Activated CD4-positive, alpha-beta T cell treated with anti-CD3 and anti-CD28 coated beads, Interleukin-2, amount 50 U/mL, for 1 hour (primary cell): Measurements from ENCODE around the gene MGAT3.

Experiments used
- DNase-seq: peaks from one replicate; pipeline ENCODE4 v3.0.0-alpha.2; 2020

The MGAT3 gene

DNA sequence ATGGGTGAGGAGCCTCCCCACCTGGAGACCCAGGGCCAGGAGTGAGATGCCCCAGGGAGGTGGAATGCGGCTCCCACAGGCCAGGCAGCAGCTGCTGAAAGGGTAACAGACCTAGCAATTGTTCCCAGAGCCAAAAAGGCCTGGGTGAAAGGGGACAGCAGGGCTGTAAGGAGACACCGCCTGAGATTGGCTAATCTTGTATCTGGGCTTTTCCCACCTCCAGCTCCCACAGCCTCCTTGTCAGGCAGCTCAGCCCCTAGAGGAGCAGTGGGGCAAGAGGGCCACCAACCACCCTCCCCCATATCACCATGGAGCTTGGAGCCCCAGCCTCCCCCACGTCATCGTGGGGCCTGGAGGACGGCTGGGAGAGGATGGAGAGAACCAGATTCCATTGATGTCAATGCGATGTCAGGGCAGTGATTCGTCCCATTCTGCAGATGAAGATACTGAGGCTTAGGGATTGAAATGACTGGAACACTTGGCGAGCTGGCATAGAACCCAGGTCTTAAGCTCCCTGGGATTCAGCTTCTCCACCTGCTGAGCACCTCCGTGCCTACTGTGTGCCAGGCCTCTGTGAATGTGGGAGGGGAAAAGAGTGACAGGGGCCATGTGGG lies 2.9 kb upstream of the MGAT3 start:
- DNase-seq = no peak

DNA sequence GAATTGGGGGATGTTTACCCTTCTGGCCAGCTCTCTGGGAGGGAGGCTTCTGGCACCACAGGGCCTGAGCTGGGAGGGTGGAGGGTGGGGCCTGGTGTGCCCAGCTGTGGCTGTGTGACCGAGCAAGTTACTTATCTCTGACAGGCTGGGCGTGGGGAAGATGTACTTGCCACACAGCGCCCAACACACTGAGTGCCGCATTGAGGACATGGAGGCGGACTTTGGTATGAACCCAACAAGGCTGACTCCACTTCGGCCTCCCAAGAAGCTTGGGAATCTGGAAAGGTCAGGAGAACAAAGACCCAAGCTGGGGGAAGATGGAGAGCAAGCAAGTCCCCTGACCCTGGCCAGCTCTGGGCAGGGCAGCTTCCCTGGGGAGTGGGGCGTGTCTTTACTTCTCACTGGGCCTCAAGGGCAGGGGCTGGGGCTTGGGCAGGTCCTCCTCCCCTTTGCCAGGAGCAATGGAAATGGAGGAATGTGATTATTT lies 2.4 kb upstream of the MGAT3 start:
- DNase-seq = no peak

DNA sequence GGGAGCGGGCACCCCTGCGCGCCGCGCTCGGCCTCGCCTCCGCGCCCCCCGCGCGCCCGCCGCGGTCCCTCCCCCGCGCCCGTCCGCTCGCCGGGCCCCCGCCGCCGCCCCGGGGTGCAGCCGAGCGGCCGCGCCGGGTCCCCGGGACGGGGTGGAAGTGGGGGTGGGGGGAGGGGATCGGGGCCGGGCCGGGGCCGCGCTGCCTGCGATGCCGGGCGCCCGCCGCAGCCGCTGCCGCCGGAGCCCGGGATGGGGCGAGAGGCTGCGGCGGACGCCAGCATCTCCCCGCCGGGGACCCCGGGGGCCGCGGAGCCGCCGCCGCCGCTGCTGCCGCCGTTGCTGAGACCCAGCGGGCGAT lies 365 bp downstream of the MGAT3 start:
- DNase-seq = no peak

DNA sequence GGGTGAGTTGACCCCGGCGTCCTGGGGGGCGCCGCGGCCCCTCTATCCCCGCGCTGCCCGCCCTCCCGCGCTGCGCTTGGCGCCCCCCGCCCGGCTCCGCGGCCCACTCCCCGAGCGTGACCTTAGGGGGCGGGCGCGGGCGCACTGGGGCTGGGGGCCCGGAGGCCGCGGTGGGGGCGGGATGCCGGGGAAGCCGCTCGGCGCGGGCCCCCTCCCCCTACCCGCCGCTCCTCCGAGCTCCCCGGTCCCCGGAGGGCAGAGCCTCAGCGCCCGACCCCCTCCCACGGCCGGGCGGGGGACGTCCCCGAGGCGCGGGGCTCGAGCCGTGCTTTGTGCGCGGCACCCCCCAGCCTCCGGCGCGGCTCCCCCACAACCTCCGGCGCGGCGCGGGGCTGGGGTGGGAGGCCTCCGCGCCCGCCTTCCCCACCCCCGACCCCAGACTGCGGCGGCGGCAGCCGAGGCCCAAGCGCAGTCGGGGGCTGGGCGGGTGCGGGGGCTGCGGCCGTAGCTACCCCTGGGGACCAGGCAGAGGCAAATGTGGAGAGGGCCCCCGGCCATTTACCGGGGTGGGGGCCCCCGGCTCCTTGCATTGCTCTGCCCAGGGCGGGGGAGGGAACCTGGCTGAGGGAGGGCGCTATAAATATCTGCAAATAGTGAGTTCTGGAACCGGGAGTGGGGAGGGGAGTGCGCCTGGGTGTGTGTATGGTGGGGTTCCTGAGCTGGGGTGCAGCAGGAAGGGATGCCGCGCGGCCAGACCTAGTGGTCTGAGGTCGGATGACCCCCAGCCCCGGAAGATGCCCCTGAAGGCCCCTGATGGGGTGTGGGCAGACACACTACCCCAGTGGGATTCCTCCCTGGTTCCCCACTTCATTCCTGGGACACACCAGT lies 988 bp downstream of the MGAT3 start:
- DNase-seq = no peak

DNA sequence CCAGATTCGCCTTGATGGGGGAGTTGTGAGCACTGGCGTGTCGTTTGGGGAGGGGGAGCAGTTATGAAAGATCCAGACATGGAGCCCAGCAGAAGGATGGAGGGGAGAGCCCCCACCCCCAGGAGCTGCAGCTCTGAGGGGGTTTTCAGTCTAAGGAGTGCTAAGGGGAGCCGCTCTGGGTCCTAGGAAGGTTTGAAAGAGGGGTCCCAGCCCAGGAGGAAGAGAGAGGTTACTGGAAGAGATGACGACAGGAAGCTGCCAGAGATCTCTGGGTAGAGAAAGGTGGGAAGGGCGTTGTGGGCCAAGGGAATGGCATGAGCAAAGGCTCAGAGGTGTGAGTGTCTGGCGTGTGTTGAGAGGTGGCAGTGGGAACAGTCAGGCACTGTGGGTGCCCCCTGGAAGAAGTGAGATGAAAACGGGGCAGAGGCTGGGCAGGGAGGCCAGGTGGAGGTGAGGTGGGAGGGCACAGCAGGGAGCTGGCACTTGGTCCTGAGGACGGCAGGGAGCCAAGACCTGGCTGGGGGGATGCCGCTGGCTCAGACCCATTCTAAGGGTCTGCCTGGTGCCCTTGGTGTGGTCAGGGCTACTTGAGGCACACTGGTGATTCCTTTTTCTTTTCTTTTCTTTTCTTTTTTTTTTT lies 1.8 kb downstream of the MGAT3 start:
- no peak for DNase-seq

DNA sequence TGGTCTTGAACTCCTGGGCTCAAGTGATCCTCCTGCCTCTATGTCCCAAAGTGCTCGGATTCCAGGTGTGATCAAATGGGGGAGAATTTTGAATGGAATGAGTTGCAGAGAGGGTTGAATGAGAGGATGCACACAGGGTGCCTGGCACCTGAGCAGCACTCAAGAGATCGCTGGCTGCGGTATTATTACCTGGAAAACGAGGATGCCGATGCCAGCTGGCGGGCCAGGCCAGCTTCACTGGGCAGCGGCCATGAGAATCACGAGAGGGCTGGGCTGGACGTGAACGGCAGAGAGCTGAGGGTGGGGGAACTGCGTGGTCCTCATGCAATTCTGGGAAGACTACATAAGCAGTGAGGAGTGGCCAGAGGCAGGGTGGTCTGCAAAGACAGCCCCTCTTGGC lies 2.9 kb downstream of the MGAT3 start:
- no peak for DNase-seq

DNA sequence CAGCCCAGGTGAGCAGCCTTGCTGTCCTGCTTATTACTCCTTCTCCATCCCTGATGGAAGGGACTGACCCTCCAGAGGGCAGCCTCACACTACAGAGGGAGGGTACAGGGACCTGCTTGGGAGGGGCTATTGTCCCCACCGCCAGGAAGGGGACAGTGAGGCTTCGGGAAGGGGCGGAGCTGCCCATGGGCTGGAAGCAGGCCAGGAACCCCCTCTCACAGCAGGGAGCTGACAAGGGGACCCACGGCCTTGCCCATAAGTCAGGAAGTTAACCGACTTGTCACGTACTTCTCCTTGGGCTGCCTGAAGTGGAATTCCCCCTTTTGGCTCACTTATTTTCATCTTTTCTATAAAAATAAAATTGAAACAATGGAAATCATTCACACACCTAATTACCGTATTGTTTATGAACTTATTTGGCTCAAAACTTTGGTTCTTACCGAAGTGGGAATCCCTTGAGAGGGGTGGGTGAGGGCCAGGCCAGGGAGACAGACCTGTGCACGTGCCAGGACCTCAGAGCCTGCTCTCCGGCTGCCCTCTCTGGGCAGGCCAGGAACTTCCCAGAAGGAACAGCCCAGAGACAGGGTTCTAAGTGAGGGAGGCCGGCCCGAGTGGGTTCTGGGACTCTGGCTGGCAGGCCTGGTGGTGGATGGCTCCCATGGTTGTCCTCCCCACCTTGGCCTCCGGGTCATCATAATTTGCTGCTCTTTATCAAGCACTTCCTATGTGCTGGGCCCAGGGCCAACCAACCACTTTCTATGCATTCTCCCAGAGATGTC lies 5.8 kb downstream of the MGAT3 start:
- no peak for DNase-seq

DNA sequence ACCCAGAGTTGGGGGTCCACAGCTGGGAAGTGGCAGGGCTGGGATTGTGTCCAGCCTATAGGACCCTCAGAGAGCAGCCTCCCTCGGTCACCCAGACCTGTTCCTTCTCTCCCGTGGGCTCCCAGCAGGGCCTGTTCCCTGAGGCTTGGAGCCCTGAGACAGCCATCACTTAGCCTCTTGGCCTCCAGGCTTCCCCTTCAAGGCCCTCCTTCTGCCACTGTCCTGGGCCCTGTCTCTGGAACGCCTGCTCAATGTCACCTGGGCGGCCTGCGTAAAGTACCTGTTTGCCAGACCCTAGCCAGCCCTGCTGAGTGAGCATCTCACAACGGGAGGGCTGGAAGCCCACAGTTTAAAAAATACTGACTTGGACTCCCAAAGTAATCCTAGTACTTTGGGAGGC lies 6.5 kb downstream of the MGAT3 start:
- DNase-seq = no peak

DNA sequence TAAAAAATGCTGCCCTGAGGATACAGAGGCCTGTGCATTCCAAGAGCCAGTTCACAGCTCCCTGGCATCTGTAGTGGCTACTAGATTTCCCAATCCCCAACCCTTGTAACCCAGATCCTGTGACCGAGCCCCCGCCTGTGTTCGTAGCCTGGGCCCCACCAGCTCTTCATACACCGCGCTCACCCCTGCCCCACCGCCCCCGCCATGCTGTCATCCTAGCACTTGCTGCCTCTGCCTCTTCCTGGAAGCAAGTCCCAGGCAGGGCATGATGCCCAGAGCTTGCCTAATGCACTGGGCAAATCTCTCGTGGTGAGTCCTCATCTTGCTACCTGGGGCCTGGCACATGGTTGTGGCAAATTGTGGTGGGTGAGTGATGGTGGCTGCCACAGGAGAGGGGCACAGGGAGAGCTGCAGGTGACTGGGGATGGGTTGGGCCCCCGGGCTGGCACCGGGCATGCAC lies 7.1 kb downstream of the MGAT3 start:
- no peak for DNase-seq

DNA sequence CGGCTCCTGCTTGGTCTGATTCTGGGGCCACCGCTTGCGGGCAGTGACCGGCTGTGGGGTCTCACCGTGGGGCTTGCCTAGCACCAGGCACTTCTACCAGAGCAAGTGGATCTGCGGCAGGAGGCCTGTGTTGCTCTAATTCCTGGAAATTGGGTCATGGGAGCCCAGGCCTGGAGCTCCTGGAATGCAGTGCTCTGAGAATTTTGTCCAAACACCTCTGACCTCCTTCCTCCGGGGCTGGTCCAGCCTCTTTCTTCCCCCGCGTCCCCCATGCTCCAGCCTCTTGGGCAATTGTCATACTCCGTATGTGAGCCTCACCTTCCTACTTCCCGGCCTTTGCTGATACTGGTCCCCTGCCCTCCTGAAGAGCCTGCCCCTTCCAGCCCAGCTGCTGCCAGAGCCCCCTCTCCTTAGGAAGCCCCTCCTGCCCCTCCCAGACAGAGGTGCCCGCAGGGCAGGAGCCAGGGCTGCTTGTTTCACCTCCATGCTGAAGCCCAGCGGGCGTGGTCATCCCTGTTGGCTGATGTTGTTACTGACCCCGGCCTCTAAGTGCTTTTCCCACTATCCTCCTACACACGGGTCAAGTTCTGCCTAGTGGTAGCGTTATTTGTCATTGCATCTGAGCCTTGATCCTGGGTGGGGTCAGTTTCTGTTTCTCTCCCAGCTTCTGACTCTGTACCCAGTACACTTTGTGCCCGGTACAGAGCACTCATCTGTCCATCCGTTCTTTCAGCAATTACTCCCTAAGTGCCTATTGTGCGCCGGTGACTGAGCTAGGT lies 9.6 kb downstream of the MGAT3 start:
- no peak for DNase-seq

DNA sequence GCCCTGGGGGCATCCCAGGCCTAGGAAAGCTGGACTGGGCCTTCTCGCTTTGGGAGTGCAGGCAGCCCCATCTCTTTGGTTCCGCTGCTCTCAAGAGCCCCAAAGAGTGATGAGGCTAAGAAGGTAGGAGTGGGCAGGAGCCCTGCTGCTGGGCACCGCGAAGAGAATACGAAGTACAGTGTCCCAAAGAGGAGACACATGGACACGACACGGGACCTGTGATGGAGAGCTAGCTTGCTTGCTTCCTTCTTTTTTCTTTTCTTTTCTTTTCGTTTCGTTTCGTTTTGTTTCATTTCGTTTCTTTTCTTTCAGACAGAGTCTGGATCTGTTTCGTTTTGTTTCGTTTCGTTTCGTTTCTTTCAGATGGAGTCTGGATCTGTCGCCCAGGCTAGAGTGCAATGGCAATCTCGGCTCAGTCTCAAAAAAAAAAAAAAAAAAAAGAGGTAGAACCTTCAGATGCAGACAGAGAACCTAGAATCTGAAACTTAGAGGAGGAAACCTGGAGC lies 10.6 kb downstream of the MGAT3 start:
- no peak for DNase-seq

DNA sequence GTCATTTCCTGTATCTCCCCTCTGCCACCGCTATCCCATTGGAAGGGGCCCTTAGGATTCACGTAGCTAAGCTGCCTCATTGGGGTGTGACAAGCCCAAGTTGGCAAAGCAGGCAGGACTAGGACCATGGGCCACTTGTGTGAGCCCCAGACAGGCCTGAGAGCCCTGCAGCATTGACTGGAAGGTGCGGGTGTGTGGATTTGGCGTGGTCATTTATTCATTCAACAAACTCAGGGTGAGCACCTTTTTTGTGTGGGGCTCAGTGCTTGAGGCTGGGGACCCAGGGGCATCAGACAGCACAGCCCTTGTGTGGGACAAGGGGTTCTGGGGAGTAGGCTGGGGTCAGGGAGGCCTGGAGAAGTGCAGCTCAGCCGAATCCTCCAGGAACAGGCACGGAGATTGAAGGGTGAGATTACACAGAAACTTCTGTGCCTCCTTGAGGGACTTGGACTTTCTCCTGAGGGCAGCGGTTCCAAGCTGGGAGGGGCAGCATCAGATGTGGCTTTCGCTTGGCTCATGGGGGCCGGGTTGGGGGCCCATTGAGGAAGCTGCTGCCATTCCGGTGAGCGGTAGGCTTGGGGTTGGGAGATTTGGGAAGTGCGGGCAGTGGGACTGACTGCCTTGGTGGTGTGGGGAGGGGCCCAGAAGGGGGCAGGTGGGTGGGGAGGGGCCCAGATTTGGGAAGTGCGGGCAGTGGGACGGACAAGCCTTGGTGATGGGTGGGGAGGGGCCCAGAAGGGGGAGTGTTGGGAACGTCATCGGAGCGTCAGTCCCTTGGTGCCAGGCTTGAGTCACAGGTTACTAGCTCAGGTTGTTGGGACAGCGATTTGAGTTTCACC lies 11.9 kb downstream of the MGAT3 start:
- no peak for DNase-seq

DNA sequence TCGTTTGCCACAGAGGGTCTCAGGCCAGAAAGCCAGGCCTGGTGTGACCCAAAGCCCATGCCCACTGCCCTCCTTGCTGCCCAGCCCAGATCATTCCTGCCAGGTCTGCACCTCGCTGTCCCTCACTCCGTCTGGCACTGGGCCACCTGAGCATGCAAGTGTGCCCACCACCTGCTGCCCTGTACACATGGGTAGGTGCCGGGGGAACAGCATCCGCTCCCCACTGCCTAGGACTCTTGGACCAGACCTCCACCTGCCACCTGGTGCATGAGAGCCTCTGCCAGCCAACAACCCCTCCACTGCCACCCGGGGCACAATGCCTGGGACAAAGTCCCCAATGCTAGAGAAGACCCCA lies 12.5 kb downstream of the MGAT3 start:
- DNase-seq = no peak

DNA sequence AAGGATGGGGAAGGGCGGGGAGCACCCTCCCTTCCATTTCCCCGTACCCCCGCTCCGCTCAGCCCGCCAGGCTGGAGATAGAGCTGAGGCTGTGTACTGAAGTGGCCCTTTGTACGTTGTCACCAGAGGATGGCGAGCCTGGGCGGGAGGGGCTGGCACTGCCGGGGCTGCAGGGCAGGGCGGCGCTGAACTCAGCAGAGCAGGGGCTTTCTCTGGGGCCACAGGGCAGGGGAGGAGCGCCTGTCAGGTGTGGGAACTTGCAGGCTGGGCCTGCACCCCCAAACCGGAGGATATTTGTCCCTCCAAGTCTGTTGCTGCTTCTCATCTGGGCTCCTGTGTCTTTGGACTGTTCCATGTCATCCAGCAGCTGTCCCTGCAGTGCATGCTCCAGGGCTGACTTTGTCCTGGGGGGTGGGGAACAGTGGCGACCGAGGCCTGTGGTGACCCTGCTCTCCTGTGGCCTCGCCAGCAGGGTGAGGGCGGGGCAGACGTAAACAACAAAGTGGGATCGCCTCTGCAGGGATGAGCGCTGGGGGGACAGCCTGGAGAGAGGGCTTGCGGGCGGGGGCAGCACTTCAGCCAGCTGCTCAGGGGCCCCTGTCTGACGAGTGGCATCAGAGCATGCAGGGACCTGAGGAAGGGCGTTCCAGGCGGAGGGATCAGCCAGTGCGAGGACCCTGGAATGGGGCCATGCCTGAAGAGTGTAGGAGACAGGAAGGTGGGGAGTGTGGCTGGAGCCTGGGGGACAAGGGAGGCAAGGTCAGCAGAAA lies 13.1 kb downstream of the MGAT3 start:
- no peak for DNase-seq

DNA sequence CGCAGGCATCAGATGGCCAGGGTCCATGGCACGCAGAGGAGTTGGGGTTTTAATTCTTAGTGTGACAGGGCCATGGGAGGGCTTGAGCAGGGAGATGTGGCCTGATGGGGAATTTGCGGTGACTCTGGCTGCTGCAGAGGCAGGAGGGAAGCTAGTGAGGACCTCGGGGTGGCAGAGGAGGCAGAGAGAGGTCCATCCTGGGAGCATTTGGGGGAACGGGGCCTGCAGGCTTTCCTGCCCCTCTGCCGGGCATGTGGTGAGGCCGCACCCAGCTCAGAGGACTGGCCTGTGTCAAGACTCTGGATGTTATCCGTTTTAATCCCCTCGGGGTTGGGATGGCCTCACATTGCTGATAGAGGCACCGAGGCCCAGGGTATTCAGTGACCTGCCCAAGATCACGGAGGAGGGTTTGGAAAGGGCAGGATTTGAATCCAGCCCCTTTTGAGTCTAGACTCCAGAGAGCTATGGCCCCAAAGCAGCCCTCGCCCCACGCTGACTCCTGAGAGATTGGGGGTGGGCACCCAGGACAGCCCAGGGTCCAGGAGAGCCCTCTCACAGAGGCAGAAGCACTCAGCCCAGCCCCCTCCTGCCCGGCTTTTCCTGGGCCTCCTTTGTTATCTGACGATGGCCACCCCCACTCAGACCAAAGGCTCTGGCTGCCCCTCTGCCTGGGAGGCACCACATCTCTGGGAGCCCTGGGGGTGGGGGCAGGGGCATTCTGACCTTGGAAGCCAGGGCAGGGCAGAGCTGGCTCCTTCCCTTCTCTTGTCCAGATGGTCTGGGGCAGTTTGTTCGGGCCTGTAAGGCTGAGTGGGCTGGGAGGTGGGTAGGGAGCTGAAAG lies 13.9 kb downstream of the MGAT3 start:
- DNase-seq = no peak

DNA sequence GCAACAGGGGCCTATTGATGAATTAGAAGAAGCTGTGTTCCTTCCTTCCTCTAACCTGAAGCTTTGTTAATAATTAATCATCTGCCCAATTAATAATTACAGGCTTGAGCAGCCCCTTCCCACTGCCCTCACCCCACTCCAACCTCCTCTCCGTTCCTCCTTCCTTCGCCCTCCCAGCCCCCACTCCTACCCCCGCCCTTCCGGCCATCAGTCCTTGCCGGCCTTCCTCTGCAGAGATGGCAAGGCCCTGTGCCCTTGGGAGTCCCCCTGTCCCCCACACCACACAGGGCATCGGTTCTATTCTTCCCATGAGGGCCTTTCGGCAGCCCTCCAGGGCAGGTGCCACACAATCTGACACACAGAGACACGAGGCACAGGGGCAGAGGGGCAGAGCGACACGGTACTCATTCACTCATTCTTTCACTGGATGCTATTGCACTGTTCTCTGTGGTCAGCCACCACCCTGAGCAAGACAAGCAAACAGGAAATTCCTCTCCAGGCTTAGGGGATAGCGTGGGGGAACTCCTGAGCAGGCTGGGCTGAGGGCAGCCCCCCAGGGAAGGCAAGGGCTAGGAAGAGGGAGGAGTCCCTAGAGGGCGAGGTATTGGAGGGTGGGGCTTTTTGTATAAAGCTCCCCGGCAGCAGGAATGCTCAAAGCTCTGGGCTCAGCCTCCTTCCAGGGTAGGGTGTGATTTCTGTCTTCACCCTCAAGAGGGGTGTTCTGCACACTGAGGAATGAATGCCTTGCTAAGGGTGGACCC lies 14.7 kb downstream of the MGAT3 start:
- DNase-seq = no peak

DNA sequence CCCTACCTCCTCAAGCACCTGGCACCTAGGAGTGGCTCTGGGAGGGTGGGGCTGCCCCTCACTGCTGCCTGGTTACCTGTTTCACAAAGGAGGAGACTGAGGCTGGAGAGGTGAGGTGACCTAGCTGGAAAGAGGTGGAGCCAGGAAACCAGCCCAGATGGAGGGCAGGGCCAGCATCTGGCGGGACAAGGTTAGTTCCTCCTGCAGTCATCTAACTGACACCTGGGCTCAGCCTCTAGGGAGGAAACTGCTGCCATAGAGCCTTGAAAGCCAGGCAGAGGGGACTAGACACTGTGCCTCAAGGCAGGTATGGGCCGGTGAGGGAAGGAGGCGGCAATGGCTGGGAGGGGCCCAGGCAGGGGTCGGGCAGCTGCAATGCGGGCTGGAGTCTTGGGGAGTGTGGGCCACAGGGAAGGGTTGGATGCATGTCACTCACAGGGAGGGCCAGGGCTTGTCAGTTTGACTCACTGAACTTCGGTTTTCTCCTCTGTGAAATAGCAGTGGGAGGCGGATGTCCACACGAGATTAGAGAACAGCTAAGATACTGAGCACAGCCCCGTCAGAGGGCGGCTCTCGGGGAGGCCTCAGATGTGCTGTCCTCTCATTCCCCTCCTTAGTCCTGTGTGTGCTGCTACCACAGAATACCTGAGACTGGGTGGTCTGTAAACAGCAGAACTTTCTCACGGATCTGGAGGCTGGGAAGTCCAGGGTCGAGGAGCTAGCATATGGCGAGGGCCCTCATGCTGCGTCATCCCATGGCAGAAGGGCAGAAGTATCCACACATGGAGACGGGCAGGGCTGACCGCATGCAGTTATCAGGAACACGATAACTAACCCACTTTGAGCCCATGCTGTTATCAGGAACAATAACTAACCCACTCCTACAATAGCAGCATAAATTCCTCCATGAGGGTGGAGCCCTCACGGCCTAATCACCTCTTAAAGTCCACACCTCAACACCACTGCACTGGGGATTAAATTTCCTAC lies 16.1 kb downstream of the MGAT3 start:
- DNase-seq = no peak
